ENCODE data around the gene ROR1. TPM values are rescaled to one million over a fixed set of nuclear protein-coding genes. Genes with fewer than 3 reads are reported as not detected.
"Not testable (repeated sequence)": the region's sequence is repeated elsewhere in the genome, so short reads cannot be mapped to it uniquely, and the experiment has no call there.

The ROR1 gene
- total and polyA plus RNA-seq, 7 experiments from 2014 or later = 0.07 to 0.22 (median 0.16) TPM; not detected in 4

DNA sequence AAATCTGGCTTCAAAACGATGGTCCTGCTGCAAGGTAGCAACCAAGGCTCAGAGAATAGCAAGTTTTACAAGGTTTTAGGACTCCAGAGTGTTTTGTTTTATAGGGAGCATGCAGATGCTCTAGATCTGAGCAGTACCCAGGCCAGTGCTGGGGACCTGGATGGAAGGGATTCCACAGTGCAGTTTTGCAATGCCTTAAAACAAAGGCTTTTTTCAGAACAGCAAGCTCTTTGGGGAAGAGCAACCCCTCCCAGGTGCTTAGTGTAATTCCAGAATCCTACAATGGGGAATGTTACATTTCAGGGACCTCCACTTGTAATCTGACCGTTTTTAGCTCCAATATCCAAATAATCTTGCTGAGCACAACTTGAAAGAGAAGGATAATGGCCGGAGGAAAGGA lies 6.7 kb downstream of the ROR1 start:
- Mint-ChIP-seq H3K36me3 (no peaks in the 10 kb centered on the region), H3K4me1 (peaks cover 0 to under 1% (median under 1%) of the 10 kb centered on the region in 7 donors), H3K27ac (no peak overlapping the region), H3K9me3 (no peaks in the 10 kb centered on the region), H3K4me3 (no peak overlapping the region), H3K27me3 (peaks cover 36 to 77% (median 46%) of the 10 kb centered on the region in 5 donors)
- ATAC-seq (no peak), DNase-seq (no peak)
- intact Hi-C loops (cut with micrococcal nuclease) = no loop called here
- ChIA-PET CTCF (no interaction called here), POLR2A (no interaction called here)
- Histone ChIP-seq H3K27ac (ENCODE audit: low read depth, low read length) (no peak overlapping the region), H3K27me3 (ENCODE audit: control insufficient read depth in 2 of 2, insufficient read depth in 2 of 2, low read length in 2 of 2) (peaks cover 0 to 4% of the 10 kb centered on the region in 2 donors), H3K4me3 (ENCODE audit: low read length) (no peak overlapping the region), H3K36me3 (ENCODE audit: control insufficient read depth in 2 of 3, insufficient read depth in 3 of 3, low read length in 3 of 3) (no peaks in the 10 kb centered on the region), H3K4me1 (ENCODE audit: control insufficient read depth in 2 of 2, insufficient read depth in 2 of 2, low read length in 2 of 2) (no peaks in the 10 kb centered on the region), H3K9me3 (ENCODE audit: control insufficient read depth in 2 of 3, low read length in 3 of 3) (no peaks in the 10 kb centered on the region)

GRCh38 chr1:63782982-63783381 lies 9.2 kb downstream of the ROR1 start:
- H3K27ac ChIP-seq (ENCODE audit: low read depth, low read length) = no peak overlapping the region
- no peaks in the 10 kb centered on the region for H3K9me3 Mint-ChIP-seq
- no peaks in the 10 kb centered on the region for H3K9me3 ChIP-seq (ENCODE audit: control insufficient read depth in 2 of 3, low read length in 3 of 3)
- H3K4me3 ChIP-seq (ENCODE audit: low read length) = no peak overlapping the region
- CTCF ChIA-PET = no interaction called here
- H3K4me1 Mint-ChIP-seq = no peaks in the 10 kb centered on the region
- H3K27me3 Mint-ChIP-seq = peaks cover 12 to 52% (median 24%) of the 10 kb centered on the region in 5 donors
- no peak for ATAC-seq
- H3K27me3 ChIP-seq (ENCODE audit: control insufficient read depth in 2 of 2, insufficient read depth in 2 of 2, low read length in 2 of 2) = peaks cover 0 to 4% of the 10 kb centered on the region in 2 donors
- no peak overlapping the region for H3K4me3 Mint-ChIP-seq
- H3K36me3 Mint-ChIP-seq = no peaks in the 10 kb centered on the region
- POLR2A ChIA-PET = no interaction called here
- no peaks in the 10 kb centered on the region for H3K4me1 ChIP-seq (ENCODE audit: control insufficient read depth in 2 of 2, insufficient read depth in 2 of 2, low read length in 2 of 2)
- H3K27ac Mint-ChIP-seq = no peak overlapping the region
- DNase-seq = no peak
- intact Hi-C loops (cut with micrococcal nuclease) = no loop called here
- no peaks in the 10 kb centered on the region for H3K36me3 ChIP-seq (ENCODE audit: control insufficient read depth in 2 of 3, insufficient read depth in 3 of 3, low read length in 3 of 3)

DNA sequence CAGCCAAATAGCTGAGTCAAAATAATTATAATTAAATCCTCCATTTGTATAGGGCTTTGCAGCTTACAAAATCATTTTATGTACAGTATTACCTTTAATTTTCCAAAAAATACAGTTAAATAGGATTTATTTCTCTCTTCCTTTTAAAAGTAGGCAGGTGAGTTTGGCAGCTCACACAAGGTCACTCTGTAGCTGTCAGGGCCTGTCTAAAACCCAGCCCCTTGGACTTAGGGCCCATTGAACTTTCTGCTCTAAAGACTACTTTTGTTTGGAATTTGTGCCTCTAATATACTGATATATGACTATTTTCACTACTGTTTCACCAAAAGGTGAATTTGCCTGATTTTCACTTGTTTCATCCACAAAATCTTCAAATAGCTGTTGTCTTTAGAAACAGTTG lies 10.3 kb downstream of the ROR1 start:
- ChIA-PET CTCF (interaction anchor here (0.7 kb wide), 1 partner anchor 328 kb away, joined by 3 read pairs; no protein-coding TSS in a partner anchor), POLR2A (no interaction called here)
- Histone ChIP-seq H3K27ac (ENCODE audit: low read depth, low read length) (no peak overlapping the region), H3K4me3 (ENCODE audit: low read length) (no peak overlapping the region), H3K4me1 (ENCODE audit: control insufficient read depth in 2 of 2, insufficient read depth in 2 of 2, low read length in 2 of 2) (no peaks in the 10 kb centered on the region), H3K27me3 (ENCODE audit: control insufficient read depth in 2 of 2, insufficient read depth in 2 of 2, low read length in 2 of 2) (no peaks in the 10 kb centered on the region), H3K36me3 (ENCODE audit: control insufficient read depth in 2 of 3, insufficient read depth in 3 of 3, low read length in 3 of 3) (no peaks in the 10 kb centered on the region), H3K9me3 (ENCODE audit: control insufficient read depth in 2 of 3, low read length in 3 of 3) (no peaks in the 10 kb centered on the region)
- intact Hi-C loops (cut with micrococcal nuclease) = no loop called here
- no peaks in the 10 kb centered on the region for H3K36me3 Mint-ChIP-seq
- no peak for ATAC-seq
- peaks cover 10 to 45% (median 21%) of the 10 kb centered on the region in 5 donors for H3K27me3 Mint-ChIP-seq
- DNase-seq = no peak
- no peaks in the 10 kb centered on the region for H3K9me3 Mint-ChIP-seq
- H3K4me3 Mint-ChIP-seq = no peak overlapping the region
- H3K27ac Mint-ChIP-seq = no peak overlapping the region
- peaks cover 0 to under 1% (median 0%) of the 10 kb centered on the region in 7 donors for H3K4me1 Mint-ChIP-seq

DNA sequence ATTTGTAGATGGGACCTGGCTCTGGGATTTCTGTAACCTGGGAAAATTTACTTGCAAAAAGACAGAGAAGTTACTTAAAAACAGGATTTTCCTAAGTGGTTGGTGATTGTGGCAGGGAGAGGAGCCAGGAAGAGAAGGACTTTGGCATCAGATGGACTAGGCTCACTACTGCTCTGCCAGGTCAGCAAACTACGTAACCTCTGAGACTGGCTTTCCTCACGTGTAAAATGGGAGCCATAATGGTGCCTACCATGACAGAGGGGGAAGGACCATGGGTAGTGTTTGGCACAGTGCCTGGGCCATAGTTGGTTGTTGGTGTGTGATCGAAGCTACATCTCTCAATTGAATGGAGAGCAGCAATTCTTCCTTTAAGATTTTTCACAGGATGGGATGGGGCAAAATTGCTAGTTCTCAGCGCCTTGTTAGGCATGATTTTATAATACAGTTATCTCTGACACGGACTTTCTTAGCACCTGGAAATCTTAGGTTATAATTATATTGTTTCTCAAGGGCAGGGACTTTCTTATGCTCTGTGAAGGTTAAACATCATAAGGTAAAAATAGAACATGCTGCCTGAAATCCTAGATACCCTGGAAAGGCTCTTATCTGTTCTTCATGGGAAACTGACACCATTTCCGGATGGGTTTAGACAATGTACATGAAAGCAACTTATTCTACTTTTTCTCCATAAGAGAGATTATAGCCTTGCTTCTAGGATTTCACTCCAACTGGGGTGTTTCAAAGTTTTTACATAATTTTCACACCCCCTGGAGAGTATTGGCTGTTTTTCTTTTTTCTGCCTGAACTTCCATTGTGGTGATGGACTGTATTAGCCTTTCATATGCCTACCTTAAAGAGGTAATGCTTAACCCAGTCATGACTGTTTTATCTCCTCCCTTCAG lies 10.9 kb downstream of the ROR1 start:
- Histone ChIP-seq H3K36me3 (ENCODE audit: control insufficient read depth in 2 of 3, insufficient read depth in 3 of 3, low read length in 3 of 3) (no peaks in the 10 kb centered on the region), H3K9me3 (ENCODE audit: control insufficient read depth in 2 of 3, low read length in 3 of 3) (no peaks in the 10 kb centered on the region), H3K27ac (ENCODE audit: low read depth, low read length) (no peak overlapping the region), H3K4me3 (ENCODE audit: low read length) (no peak overlapping the region), H3K4me1 (ENCODE audit: control insufficient read depth in 2 of 2, insufficient read depth in 2 of 2, low read length in 2 of 2) (no peaks in the 10 kb centered on the region), H3K27me3 (ENCODE audit: control insufficient read depth in 2 of 2, insufficient read depth in 2 of 2, low read length in 2 of 2) (no peaks in the 10 kb centered on the region)
- intact Hi-C loops (cut with micrococcal nuclease) = no loop called here
- Mint-ChIP-seq H3K36me3 (no peaks in the 10 kb centered on the region), H3K27me3 (peaks cover 8 to 38% (median 17%) of the 10 kb centered on the region in 5 donors), H3K4me1 (peaks cover 0 to 7% (median 0%) of the 10 kb centered on the region in 7 donors), H3K9me3 (no peaks in the 10 kb centered on the region), H3K4me3 (no peak overlapping the region), H3K27ac (no peak overlapping the region)
- POLR2A ChIA-PET = no interaction called here
- DNase-seq = no peak
- ATAC-seq = no peak
- CTCF ChIA-PET = interaction anchor here (0.7 kb wide), 1 partner anchor 327 kb away, joined by 3 read pairs; no protein-coding TSS in a partner anchor

DNA sequence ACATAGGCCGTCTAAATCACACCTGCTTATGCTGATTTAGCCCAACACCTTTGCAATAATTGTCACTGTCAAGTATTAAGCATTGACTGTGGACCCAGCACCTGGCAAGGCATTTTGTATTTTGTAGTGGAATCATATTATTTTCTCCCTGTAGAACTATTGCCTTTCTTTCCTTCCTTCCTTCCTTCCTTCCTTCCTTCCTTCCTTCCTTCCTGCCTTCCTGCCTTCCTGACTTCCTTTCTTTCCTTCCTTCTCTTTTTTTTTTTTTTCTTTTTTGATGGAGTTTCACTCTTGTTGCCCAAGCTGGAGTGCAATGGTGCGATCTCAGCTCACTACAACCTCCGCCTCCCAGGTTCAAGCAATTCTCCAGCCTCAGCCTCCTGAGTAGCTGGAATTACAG lies 13.5 kb downstream of the ROR1 start:
- H3K27ac Mint-ChIP-seq; H3K36me3 Mint-ChIP-seq; H3K4me1 Mint-ChIP-seq; H3K27me3 ChIP-seq (ENCODE audit: control insufficient read depth in 2 of 2, insufficient read depth in 2 of 2, low read length in 2 of 2); DNase-seq; H3K27ac ChIP-seq (ENCODE audit: low read depth, low read length); H3K4me3 Mint-ChIP-seq; intact Hi-C loops (cut with micrococcal nuclease); H3K4me1 ChIP-seq (ENCODE audit: control insufficient read depth in 2 of 2, insufficient read depth in 2 of 2, low read length in 2 of 2); POLR2A ChIA-PET; H3K36me3 ChIP-seq (ENCODE audit: control insufficient read depth in 2 of 3, insufficient read depth in 3 of 3, low read length in 3 of 3); H3K4me3 ChIP-seq (ENCODE audit: low read length); H3K9me3 ChIP-seq (ENCODE audit: control insufficient read depth in 2 of 3, low read length in 3 of 3); ATAC-seq; H3K9me3 Mint-ChIP-seq: not testable (repeated sequence)
- H3K27me3 Mint-ChIP-seq = peaks cover 0 to 20% (median 5%) of the 10 kb centered on the region in 5 donors
- CTCF ChIA-PET = interaction anchor here (1.2 kb wide), 1 partner anchor 96 kb away, joined by 5 read pairs; no protein-coding TSS in a partner anchor

DNA sequence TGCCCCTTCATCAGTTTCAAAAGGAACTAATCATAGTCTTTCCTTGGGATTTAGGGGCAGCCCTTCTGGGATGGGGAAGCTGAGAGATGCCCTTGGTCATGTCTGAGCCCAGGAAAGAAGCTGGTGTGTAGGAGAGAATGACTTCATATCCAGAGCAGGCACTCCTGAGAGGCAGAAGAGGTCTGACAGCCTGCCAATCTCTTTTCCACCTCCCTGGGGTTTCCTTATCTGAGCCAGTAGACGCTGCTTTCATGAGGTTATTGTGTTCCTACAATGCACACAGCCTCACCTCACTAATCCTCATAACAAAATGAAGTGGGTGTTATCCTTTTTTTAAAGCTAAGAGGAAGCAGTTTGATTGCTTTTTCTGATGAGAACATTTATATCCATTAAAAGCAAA lies 14.1 kb downstream of the ROR1 start:
- ChIA-PET POLR2A (no interaction called here), CTCF (no interaction called here)
- no peaks in the 10 kb centered on the region for H3K36me3 ChIP-seq (ENCODE audit: control insufficient read depth in 2 of 3, insufficient read depth in 3 of 3, low read length in 3 of 3)
- H3K9me3 Mint-ChIP-seq = no peaks in the 10 kb centered on the region
- no peak for DNase-seq
- no peak overlapping the region for H3K27ac ChIP-seq (ENCODE audit: low read depth, low read length)
- peaks cover 0 to 20% (median 5%) of the 10 kb centered on the region in 5 donors for H3K27me3 Mint-ChIP-seq
- H3K9me3 ChIP-seq (ENCODE audit: control insufficient read depth in 2 of 3, low read length in 3 of 3) = no peaks in the 10 kb centered on the region
- intact Hi-C loops (cut with micrococcal nuclease) = no loop called here
- H3K4me3 Mint-ChIP-seq = no peak overlapping the region
- no peak overlapping the region for H3K4me3 ChIP-seq (ENCODE audit: low read length)
- H3K4me1 Mint-ChIP-seq = peaks cover 0 to 7% (median 0%) of the 10 kb centered on the region in 7 donors
- H3K27me3 ChIP-seq (ENCODE audit: control insufficient read depth in 2 of 2, insufficient read depth in 2 of 2, low read length in 2 of 2) = no peaks in the 10 kb centered on the region
- H3K27ac Mint-ChIP-seq = no peak overlapping the region
- no peaks in the 10 kb centered on the region for H3K4me1 ChIP-seq (ENCODE audit: control insufficient read depth in 2 of 2, insufficient read depth in 2 of 2, low read length in 2 of 2)
- no peaks in the 10 kb centered on the region for H3K36me3 Mint-ChIP-seq
- ATAC-seq = no peak
